Smooth muscle cell (in vitro differentiated cells): ENCODE measurements around the gene MRPS15. TPM values are rescaled to one million over a fixed set of nuclear protein-coding genes. Genes with fewer than 3 reads are reported as not detected.

Experiments used
- DNase-seq: peaks from one replicate; lab custom pipeline; 2025; ENCODE audit not compliant: unreplicated experiment; lab: John Stamatoyannopoulos, UW
- H2AFZ ChIP-seq: fragments of 200-600 bp; sonication (generic); 2 replicates; pipeline ENCODE4 v1.6.0; 2016; ENCODE audit warnings: antibody characterized with exemption, low read depth, mild to moderate bottlenecking
- H3F3A ChIP-seq: fragments of 200-600 bp; sonication (generic); 2 replicates; pipeline ENCODE4 v1.6.0; 2017; ENCODE audit warnings: antibody characterized with exemption, low read depth
- H3K27ac ChIP-seq: fragments of 200-600 bp; sonication (generic); 2 replicates; pipeline ENCODE4 v1.5.1; 2016; ENCODE audit warnings: low read depth, mild to moderate bottlenecking
- H3K27me3 ChIP-seq: fragments of 200-600 bp; sonication (generic); 2 replicates; pipeline ENCODE4 v1.6.1; 2016; ENCODE audit warnings: low read depth, mild to moderate bottlenecking
- H3K36me3 ChIP-seq: fragments of 200-600 bp; sonication (generic); 2 replicates; pipeline ENCODE4 v1.5.1; 2016; ENCODE audit warnings: low read depth
- H3K4me1 ChIP-seq: fragments of 200-600 bp; sonication (generic); 2 replicates; pipeline ENCODE4 v1.5.1; 2016; ENCODE audit warnings: low read depth
- H3K4me2 ChIP-seq: fragments of 200-600 bp; sonication (generic); 2 replicates; pipeline ENCODE4 v1.6.0; 2016; ENCODE audit warnings: mild to moderate bottlenecking
- H3K4me3 ChIP-seq: fragments of 200-600 bp; sonication (generic); 2 replicates; pipeline ENCODE4 v1.5.1; 2016; ENCODE audit warnings: mild to moderate bottlenecking
- H3K79me2 ChIP-seq: fragments of 200-600 bp; sonication (generic); 2 replicates; pipeline ENCODE4 v1.6.0; 2016; ENCODE audit warnings: low read depth, mild to moderate bottlenecking
- H3K9ac ChIP-seq: fragments of 200-600 bp; sonication (generic); 2 replicates; pipeline ENCODE4 v1.6.0; 2016; ENCODE audit warnings: low read depth
- H3K9me3 ChIP-seq: fragments of 200-600 bp; sonication (generic); replicated peaks from 2 replicates; pipeline ENCODE4 v1.5.1; 2016; ENCODE audit warnings: low read depth
- H4K20me1 ChIP-seq: fragments of 200-600 bp; sonication (generic); 2 replicates; pipeline ENCODE4 v1.6.0; 2016; ENCODE audit warnings: low read depth
- CTCF ChIP-seq: fragments of 200-600 bp; sonication (generic); IDR thresholded peaks from 2 replicates; pipeline ENCODE4 v1.5.1; 2017; ENCODE audit warnings: borderline replicate concordance, mild to moderate bottlenecking, antibody characterized with exemption; ENCODE audit not compliant: insufficient read depth, poor library complexity, severe bottlenecking
- WGBS: methylation state at CpG from one replicate; pipeline ENCODE4 v1.1.7; 2016; ENCODE audit warnings: low lambda C conversion rate; 5-methylcytosine and 5-hydroxymethylcytosine counted together
- polyA plus RNA-seq: library from polyadenylated mRNA; unstranded; fragments of >200 nt; fragmentation: Nextera tagmentation; extraction: Ambion mirVana; gene quantifications from 2 replicates; pipeline ENCODE4 v1.2.1, GENCODE V29; 2016
- total RNA-seq: library from RNA; depleted of rRNA; stranded (reverse); fragments of >200 nt; gene quantifications from 2 replicates; pipeline ENCODE4 v1.2.3, GENCODE V29; 2014

Gene MRPS15
- total and polyA plus RNA-seq, 2 experiments from 2014 or later: 78.3 to 141 TPM

GRCh38 chr1:36433102-36433501, 31.1 kb downstream of the MRPS15 start:
- no peak for DNase-seq
- Histone ChIP-seq H3K4me3 (no peak overlapping the region), H3K4me2 (no peak overlapping the region), H3K4me1 (no peaks in the 10 kb centered on the region), H3K9ac (no peak overlapping the region), H3K9me3 (no peaks in the 10 kb centered on the region), H3K79me2 (no peaks in the 10 kb centered on the region), H3F3A (no peaks in the 10 kb centered on the region), H4K20me1 (no peaks in the 10 kb centered on the region), H2AFZ (no peak overlapping the region), H3K27me3 (no peaks in the 10 kb centered on the region), H3K36me3 (no peaks in the 10 kb centered on the region), H3K27ac (no peak overlapping the region)
- no peak for TF ChIP-seq CTCF
- 50% methylated on average over 1 of the region's 1 CpG for whole genome bisulfite sequencing

GRCh38 chr1:36432616-36433015, 31.6 kb downstream of the MRPS15 start:
- no peaks in the 10 kb centered on the region for H3K79me2 ChIP-seq
- TF ChIP-seq CTCF: no peak
- no peaks in the 10 kb centered on the region for H4K20me1 ChIP-seq

GRCh38 chr1:36425791-36426190, 38.4 kb downstream of the MRPS15 start:
- Histone ChIP-seq H3K27ac (peak overlapping the region; percentile 65), H3K9ac (peak overlapping the region; percentile 11)

More at GRCh38 chr1:36432616-36433015, 31.6 kb downstream of the MRPS15 start:
- Histone ChIP-seq H3K27ac (no peak overlapping the region), H3K4me2 (no peak overlapping the region), H3K36me3 (no peaks in the 10 kb centered on the region), H2AFZ (no peak overlapping the region), H3K4me1 (no peaks in the 10 kb centered on the region), H3K9ac (no peak overlapping the region), H3F3A (no peaks in the 10 kb centered on the region), H3K27me3 (no peaks in the 10 kb centered on the region), H3K9me3 (no peaks in the 10 kb centered on the region), H3K4me3 (no peak overlapping the region)
- WGBS: 89% methylated on average over 4 of the region's 4 CpGs
- DNase-seq: no peak

More at GRCh38 chr1:36425791-36426190, 38.4 kb downstream of the MRPS15 start:
- no peaks in the 10 kb centered on the region for H3F3A ChIP-seq
- DNase-seq: no peak
- H4K20me1 ChIP-seq: no peaks in the 10 kb centered on the region
- H3K4me3 ChIP-seq: no peak overlapping the region
- 73% methylated on average over 4 of the region's 4 CpGs for WGBS
- no peak for TF ChIP-seq CTCF
- H3K36me3 ChIP-seq: no peaks in the 10 kb centered on the region
- no peaks in the 10 kb centered on the region for H3K9me3 ChIP-seq
- no peaks in the 10 kb centered on the region for H3K4me1 ChIP-seq
- no peaks in the 10 kb centered on the region for H3K27me3 ChIP-seq
- no peak overlapping the region for H3K4me2 ChIP-seq
- no peak overlapping the region for H2AFZ ChIP-seq
- no peaks in the 10 kb centered on the region for H3K79me2 ChIP-seq
